ENCODE measurements around the gene DNAH11. TPM values are rescaled to one million over a fixed set of nuclear protein-coding genes. Genes with fewer than 3 reads are reported as not detected.

The DNAH11 gene
- total RNA-seq, 1 experiment from 2014 or later: 0.15 TPM

DNA sequence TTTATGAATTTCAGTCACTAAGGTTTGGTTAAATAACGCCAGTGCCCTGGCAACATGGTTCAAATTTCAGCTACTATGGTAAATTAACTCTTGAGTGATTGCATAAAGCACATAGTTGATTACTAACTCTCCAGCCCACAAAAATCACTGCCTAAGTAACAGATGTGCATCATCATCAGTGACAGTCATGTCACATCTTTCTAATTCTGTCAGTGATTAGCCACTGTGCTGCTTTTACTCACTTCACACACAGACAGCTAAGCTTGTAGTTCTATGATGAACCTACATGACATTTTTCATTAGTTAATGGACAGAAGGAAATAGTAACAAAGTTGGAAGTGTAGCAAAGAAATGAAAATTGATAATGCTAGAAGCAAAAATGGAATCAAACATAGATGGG lies 108.9 kb downstream of the DNAH11 start:
- ChIA-PET POLR2A (no interaction called here), CTCF (no interaction called here)
- no peak for TF ChIP-seq SIN3A (IDR thresholded peaks at IDR 0.05; ENCODE audit: borderline replicate concordance, insufficient read depth, low read depth, low read length)
- no peak for TF ChIP-seq POLR2AphosphoS5 (IDR thresholded peaks at IDR 0.05; ENCODE audit: low read depth, low read length)
- TF ChIP-seq, protein P1, sequence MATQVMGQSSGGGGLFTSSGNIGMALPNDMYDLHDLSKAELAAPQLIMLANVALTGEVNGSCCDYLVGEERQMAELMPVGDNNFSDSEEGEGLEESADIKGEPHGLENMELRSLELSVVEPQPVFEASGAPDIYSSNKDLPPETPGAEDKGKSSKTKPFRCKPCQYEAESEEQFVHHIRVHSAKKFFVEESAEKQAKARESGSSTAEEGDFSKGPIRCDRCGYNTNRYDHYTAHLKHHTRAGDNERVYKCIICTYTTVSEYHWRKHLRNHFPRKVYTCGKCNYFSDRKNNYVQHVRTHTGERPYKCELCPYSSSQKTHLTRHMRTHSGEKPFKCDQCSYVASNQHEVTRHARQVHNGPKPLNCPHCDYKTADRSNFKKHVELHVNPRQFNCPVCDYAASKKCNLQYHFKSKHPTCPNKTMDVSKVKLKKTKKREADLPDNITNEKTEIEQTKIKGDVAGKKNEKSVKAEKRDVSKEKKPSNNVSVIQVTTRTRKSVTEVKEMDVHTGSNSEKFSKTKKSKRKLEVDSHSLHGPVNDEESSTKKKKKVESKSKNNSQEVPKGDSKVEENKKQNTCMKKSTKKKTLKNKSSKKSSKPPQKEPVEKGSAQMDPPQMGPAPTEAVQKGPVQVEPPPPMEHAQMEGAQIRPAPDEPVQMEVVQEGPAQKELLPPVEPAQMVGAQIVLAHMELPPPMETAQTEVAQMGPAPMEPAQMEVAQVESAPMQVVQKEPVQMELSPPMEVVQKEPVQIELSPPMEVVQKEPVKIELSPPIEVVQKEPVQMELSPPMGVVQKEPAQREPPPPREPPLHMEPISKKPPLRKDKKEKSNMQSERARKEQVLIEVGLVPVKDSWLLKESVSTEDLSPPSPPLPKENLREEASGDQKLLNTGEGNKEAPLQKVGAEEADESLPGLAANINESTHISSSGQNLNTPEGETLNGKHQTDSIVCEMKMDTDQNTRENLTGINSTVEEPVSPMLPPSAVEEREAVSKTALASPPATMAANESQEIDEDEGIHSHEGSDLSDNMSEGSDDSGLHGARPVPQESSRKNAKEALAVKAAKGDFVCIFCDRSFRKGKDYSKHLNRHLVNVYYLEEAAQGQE (IDR thresholded peaks at IDR 0.05; ENCODE audit: insufficient read depth in 1 of 2, low read depth in 2 of 2, low read length in 1 of 2): no peak
- no peak for TF ChIP-seq TCF7L2 (IDR thresholded peaks at IDR 0.05; ENCODE audit: low read depth, low read length)
- TF ChIP-seq, protein P2, sequence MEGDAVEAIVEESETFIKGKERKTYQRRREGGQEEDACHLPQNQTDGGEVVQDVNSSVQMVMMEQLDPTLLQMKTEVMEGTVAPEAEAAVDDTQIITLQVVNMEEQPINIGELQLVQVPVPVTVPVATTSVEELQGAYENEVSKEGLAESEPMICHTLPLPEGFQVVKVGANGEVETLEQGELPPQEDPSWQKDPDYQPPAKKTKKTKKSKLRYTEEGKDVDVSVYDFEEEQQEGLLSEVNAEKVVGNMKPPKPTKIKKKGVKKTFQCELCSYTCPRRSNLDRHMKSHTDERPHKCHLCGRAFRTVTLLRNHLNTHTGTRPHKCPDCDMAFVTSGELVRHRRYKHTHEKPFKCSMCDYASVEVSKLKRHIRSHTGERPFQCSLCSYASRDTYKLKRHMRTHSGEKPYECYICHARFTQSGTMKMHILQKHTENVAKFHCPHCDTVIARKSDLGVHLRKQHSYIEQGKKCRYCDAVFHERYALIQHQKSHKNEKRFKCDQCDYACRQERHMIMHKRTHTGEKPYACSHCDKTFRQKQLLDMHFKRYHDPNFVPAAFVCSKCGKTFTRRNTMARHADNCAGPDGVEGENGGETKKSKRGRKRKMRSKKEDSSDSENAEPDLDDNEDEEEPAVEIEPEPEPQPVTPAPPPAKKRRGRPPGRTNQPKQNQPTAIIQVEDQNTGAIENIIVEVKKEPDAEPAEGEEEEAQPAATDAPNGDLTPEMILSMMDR (IDR thresholded peaks at IDR 0.05): no peak
- ATAC-seq: no peak
- Histone ChIP-seq H3K27me3 (ENCODE audit: control insufficient read depth, insufficient read depth, low read length) (no peaks in the 10 kb centered on the region), H3K9me3 (ENCODE audit: control insufficient read depth, insufficient read depth, low read depth, low read length) (no peaks in the 10 kb centered on the region), H3K36me3 (ENCODE audit: control insufficient read depth, insufficient read depth, low read length) (no peaks in the 10 kb centered on the region), H3K4me3 (ENCODE audit: low read depth in 2 of 2, low read length in 2 of 2) (no peak overlapping the region), H3K27ac (ENCODE audit: low read length) (no peak overlapping the region), H3K4me1 (ENCODE audit: control insufficient read depth, insufficient read depth, low read length) (no peaks in the 10 kb centered on the region)
- in situ Hi-C loops (cut with HindIII; ENCODE audit: low pct_unique_long_range_greater_than_20kb, low sequenced_read_pairs) (no loop called here), intact Hi-C loops (cut with micrococcal nuclease; ENCODE audit: unreplicated experiment) (no loop called here)
- no TSS peak for BruUV-seq (replicated peaks)
- DNase-seq (ENCODE audit: low read depth, low spot score): no peak

DNA sequence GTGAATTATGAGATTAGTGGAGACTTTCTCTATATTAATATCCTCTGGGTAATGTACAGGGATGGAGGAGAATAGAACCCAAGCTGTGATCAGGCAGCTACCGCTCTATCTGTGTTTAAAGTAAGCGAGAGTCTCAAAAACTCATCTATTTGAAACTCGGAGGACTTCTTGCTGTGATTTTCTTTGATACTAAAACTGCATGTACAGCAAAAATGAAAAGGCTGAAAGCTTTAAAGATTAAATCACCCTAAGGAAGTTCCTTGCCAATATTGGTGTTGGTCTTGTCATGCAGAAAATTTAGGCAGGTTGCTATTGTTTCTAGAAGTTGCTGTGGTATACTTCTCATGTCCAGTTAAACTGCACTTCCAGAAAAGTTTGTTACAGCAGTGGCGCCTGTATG lies 110.8 kb downstream of the DNAH11 start:
- ChIA-PET POLR2A (no interaction called here), CTCF (no interaction called here)
- Histone ChIP-seq H3K27ac (ENCODE audit: low read length) (no peak overlapping the region), H3K4me3 (ENCODE audit: low read depth in 2 of 2, low read length in 2 of 2) (no peak overlapping the region), H3K36me3 (ENCODE audit: control insufficient read depth, insufficient read depth, low read length) (no peaks in the 10 kb centered on the region), H3K4me1 (ENCODE audit: control insufficient read depth, insufficient read depth, low read length) (no peaks in the 10 kb centered on the region), H3K27me3 (ENCODE audit: control insufficient read depth, insufficient read depth, low read length) (no peaks in the 10 kb centered on the region), H3K9me3 (ENCODE audit: control insufficient read depth, insufficient read depth, low read depth, low read length) (no peaks in the 10 kb centered on the region)
- in situ Hi-C loops (cut with HindIII; ENCODE audit: low pct_unique_long_range_greater_than_20kb, low sequenced_read_pairs) (no loop called here), intact Hi-C loops (cut with micrococcal nuclease; ENCODE audit: unreplicated experiment) (no loop called here)
- BruUV-seq (replicated peaks): no TSS peak
- TF ChIP-seq, protein P1 (IDR thresholded peaks at IDR 0.05; ENCODE audit: insufficient read depth in 1 of 2, low read depth in 2 of 2, low read length in 1 of 2): no peak
- TF ChIP-seq TCF7L2 (IDR thresholded peaks at IDR 0.05; ENCODE audit: low read depth, low read length) (no peak), SIN3A (IDR thresholded peaks at IDR 0.05; ENCODE audit: borderline replicate concordance, insufficient read depth, low read depth, low read length) (no peak), POLR2AphosphoS5 (IDR thresholded peaks at IDR 0.05; ENCODE audit: low read depth, low read length) (no peak)
- TF ChIP-seq, protein P2 (IDR thresholded peaks at IDR 0.05): no peak
- no peak for DNase-seq (ENCODE audit: low read depth, low spot score)
- no peak for ATAC-seq

All from Panc1 (cell line).